H1 (cell line): ENCODE results near the gene SLC5A7. TPM values are rescaled to one million over a fixed set of nuclear protein-coding genes. Genes with fewer than 3 reads are reported as not detected.

Experiments
- ATF3 ChIP-seq: IDR thresholded peaks from 2 replicates; pipeline ENCODE4 v1.6.1; 2011; ENCODE audit warnings: low read depth, mild to moderate bottlenecking, low read length; ENCODE audit not compliant: insufficient read depth
- JUN ChIP-seq: IDR thresholded peaks from 2 replicates; pipeline ENCODE4 v1.6.1; 2011; ENCODE audit warnings: low read depth, mild to moderate bottlenecking, improper control_type of control experiment, low read length
- POLR2A ChIP-seq, 2 experiments: IDR thresholded peaks; 1 replicate in 1 of 2; 2 replicates in 1 of 2; pipeline ENCODE4 v1.6.1; 2011; ENCODE audit warnings: low read depth in 2 of 2, low read length in 2 of 2, mild to moderate bottlenecking in 2 of 2; ENCODE audit errors: control extremely low read depth in 1 of 2
- polyA plus RNA-seq, 7 experiments: library from polyadenylated mRNA; depleted of rRNA in 3 of 7; stranded (reverse) in 5 of 7; unstranded in 2 of 7; fragments of >200 nt in 5 of 7; fragments of 200-250 nt in 2 of 7; gene quantifications; 1 replicate in 5 of 7; 2 replicates in 1 of 7; 4 replicates in 1 of 7; pipeline versions ENCODE4 v1.2.1 to v1.2.3, GENCODE V29; 2011 to 2013; ENCODE audit warnings: missing spikeins in 2 of 7, mixed read lengths in 2 of 7
- total RNA-seq: library from RNA; stranded (reverse); fragmentation: NEBNext Ultra II Directional; extraction: Animal tissue kit (Norgen Biotek cat#: 25700); gene quantifications from 2 replicates; pipeline ENCODE4 v1.2.1, GENCODE V29; 2021
- TF ChIP-seq, protein P1 (sequence below): fragments of 300-600 bp; sonication (generic); IDR thresholded peaks from 2 replicates; pipeline ENCODE4 v1.7.1; 2012; ENCODE audit warnings: low read length, moderate library complexity, mild to moderate bottlenecking, inconsistent platforms; ENCODE audit not compliant: insufficient replicate concordance

The SLC5A7 gene
- total and polyA plus RNA-seq, 2 of the 8 experiments (the other 6 are each of a cell fraction or from before 2014, with no cell fraction given), result 0.15 to 0.30 TPM

DNA sequence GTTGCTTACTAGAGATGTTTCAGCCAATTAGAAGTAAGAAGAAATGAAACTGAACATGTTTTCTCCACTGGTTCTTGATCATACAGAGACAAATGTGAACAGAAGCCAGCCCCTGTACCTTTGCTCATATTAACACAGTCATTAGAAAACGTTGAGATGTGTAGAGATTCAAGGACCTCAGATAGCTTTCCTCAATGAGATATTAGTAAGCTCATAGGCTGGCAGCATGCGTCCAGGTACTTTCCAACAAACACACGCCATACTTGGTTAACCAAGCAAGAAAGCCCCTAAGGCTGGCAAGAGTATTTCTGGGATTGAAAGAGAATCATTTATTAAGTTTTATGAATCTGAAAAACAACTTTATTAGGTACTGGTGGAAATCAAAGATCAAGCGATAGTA is 37.5 kb downstream of the SLC5A7 start (continued):
- TF ChIP-seq, protein P1, sequence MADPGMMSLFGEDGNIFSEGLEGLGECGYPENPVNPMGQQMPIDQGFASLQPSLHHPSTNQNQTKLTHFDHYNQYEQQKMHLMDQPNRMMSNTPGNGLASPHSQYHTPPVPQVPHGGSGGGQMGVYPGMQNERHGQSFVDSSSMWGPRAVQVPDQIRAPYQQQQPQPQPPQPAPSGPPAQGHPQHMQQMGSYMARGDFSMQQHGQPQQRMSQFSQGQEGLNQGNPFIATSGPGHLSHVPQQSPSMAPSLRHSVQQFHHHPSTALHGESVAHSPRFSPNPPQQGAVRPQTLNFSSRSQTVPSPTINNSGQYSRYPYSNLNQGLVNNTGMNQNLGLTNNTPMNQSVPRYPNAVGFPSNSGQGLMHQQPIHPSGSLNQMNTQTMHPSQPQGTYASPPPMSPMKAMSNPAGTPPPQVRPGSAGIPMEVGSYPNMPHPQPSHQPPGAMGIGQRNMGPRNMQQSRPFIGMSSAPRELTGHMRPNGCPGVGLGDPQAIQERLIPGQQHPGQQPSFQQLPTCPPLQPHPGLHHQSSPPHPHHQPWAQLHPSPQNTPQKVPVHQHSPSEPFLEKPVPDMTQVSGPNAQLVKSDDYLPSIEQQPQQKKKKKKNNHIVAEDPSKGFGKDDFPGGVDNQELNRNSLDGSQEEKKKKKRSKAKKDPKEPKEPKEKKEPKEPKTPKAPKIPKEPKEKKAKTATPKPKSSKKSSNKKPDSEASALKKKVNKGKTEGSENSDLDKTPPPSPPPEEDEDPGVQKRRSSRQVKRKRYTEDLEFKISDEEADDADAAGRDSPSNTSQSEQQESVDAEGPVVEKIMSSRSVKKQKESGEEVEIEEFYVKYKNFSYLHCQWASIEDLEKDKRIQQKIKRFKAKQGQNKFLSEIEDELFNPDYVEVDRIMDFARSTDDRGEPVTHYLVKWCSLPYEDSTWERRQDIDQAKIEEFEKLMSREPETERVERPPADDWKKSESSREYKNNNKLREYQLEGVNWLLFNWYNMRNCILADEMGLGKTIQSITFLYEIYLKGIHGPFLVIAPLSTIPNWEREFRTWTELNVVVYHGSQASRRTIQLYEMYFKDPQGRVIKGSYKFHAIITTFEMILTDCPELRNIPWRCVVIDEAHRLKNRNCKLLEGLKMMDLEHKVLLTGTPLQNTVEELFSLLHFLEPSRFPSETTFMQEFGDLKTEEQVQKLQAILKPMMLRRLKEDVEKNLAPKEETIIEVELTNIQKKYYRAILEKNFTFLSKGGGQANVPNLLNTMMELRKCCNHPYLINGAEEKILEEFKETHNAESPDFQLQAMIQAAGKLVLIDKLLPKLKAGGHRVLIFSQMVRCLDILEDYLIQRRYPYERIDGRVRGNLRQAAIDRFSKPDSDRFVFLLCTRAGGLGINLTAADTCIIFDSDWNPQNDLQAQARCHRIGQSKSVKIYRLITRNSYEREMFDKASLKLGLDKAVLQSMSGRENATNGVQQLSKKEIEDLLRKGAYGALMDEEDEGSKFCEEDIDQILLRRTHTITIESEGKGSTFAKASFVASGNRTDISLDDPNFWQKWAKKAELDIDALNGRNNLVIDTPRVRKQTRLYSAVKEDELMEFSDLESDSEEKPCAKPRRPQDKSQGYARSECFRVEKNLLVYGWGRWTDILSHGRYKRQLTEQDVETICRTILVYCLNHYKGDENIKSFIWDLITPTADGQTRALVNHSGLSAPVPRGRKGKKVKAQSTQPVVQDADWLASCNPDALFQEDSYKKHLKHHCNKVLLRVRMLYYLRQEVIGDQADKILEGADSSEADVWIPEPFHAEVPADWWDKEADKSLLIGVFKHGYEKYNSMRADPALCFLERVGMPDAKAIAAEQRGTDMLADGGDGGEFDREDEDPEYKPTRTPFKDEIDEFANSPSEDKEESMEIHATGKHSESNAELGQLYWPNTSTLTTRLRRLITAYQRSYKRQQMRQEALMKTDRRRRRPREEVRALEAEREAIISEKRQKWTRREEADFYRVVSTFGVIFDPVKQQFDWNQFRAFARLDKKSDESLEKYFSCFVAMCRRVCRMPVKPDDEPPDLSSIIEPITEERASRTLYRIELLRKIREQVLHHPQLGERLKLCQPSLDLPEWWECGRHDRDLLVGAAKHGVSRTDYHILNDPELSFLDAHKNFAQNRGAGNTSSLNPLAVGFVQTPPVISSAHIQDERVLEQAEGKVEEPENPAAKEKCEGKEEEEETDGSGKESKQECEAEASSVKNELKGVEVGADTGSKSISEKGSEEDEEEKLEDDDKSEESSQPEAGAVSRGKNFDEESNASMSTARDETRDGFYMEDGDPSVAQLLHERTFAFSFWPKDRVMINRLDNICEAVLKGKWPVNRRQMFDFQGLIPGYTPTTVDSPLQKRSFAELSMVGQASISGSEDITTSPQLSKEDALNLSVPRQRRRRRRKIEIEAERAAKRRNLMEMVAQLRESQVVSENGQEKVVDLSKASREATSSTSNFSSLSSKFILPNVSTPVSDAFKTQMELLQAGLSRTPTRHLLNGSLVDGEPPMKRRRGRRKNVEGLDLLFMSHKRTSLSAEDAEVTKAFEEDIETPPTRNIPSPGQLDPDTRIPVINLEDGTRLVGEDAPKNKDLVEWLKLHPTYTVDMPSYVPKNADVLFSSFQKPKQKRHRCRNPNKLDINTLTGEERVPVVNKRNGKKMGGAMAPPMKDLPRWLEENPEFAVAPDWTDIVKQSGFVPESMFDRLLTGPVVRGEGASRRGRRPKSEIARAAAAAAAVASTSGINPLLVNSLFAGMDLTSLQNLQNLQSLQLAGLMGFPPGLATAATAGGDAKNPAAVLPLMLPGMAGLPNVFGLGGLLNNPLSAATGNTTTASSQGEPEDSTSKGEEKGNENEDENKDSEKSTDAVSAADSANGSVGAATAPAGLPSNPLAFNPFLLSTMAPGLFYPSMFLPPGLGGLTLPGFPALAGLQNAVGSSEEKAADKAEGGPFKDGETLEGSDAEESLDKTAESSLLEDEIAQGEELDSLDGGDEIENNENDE, result no peak
- TF ChIP-seq ATF3, result no peak
- TF ChIP-seq POLR2A (IDR thresholded peaks at IDR 0.05; ENCODE audit: control extremely low read depth in 1 of 2, low read depth in 2 of 2, low read length in 2 of 2), result no peak
- no peak for TF ChIP-seq JUN
